Measurements from ENCODE around the gene P2RX7.

Gene P2RX7

DNA sequence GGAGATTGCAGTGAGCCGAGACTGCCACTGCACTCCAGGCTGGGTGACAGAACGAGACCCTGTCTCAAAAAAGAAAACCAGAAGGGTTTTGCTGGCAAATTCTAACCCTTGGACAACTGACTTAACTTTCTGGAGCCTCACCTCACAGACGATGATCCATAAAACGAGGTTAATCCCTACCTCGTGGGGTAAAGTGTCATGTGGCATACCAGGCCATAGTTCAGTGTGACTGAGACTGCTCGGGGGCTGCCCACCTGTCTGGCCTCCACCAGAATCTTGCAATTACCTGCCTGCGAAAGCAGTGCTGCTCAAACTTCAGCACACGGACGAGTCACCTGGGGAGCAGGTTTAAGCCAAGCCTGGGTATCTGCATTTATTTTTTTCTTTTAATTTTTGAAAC lies 104.1 kb downstream of the P2RX7 start:
- DNase-seq, result no peak

DNA sequence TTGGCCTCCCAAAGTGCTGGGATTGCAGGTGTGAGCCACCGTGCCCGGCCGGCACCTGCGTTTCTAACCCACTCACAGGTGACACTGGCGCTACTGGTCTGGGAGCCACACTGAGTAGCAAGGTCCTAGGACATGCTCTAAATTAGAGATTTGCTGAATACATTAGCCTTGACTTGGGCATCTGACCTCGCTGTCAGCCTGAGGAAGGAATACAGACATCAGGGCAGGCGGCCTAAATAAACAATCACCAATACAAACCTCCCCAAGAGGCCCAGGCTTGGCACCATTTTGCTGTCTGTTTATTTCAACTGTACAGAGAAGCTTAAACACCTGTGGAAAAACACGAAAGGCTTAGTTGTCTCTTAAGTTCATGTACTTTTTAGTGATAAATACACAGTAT lies 104.7 kb downstream of the P2RX7 start:
- DNase-seq, result no peak
